Kidney (tissue), 14 donors: ENCODE data around the gene BCOR. TPM values are rescaled to one million over a fixed set of nuclear protein-coding genes. Genes with fewer than 3 reads are reported as not detected.

ENCODE experiments used
- DNase-seq, 5 donors: peaks; one replicate each; pipeline ENCODE4 v3.0.0-alpha.2; 2013 to 2020
- FAIRE-seq: peaks from 2 replicates; lab custom pipeline; 2012; peaks lifted over from hg19 to GRCh38; lab: Jason Lieb, UNC
- H3K27ac ChIP-seq, 2 donors: one replicate each; pipeline ENCODE4 v1.7.0; 2013; ENCODE audit warnings: low read depth in 2 of 2, low read length in 2 of 2, inconsistent platforms in 1 of 2
- H3K27me3 ChIP-seq: one replicate; pipeline ENCODE4 v1.7.1; 2013; ENCODE audit warnings: low read length, inconsistent platforms; ENCODE audit not compliant: control insufficient read depth, insufficient read depth
- H3K36me3 ChIP-seq, 3 donors: one replicate each; pipeline versions ENCODE4 v1.7.0 to v1.7.1; 2013; ENCODE audit warnings: low read length in 3 of 3, control low read depth in 1 of 3, inconsistent platforms in 1 of 3; ENCODE audit not compliant: insufficient read depth in 3 of 3, control insufficient read depth in 2 of 3
- H3K4me1 ChIP-seq, 3 donors: one replicate each; pipeline versions ENCODE4 v1.7.0 to v1.7.1; 2013; ENCODE audit warnings: low read length in 3 of 3, inconsistent platforms in 1 of 3, low read depth in 1 of 3; ENCODE audit not compliant: control insufficient read depth in 2 of 3, insufficient read depth in 2 of 3
- H3K4me3 ChIP-seq, 3 donors: one replicate each; pipeline versions ENCODE4 v1.7.0 to v1.8.1; 2013; ENCODE audit warnings: low read length in 3 of 3, control low read depth in 1 of 3, inconsistent platforms in 1 of 3
- H3K9ac ChIP-seq, 3 donors: one replicate each; pipeline versions ENCODE4 v1.7.0 to v1.7.1; 2013; ENCODE audit warnings: low read length in 3 of 3, control low read depth in 1 of 3, inconsistent platforms in 1 of 3
- H3K9me3 ChIP-seq, 3 donors: one replicate each; pipeline versions ENCODE4 v1.7.0 to v1.7.1; 2013; ENCODE audit warnings: low read length in 3 of 3, control low read depth in 1 of 3, inconsistent platforms in 1 of 3; ENCODE audit not compliant: control insufficient read depth in 2 of 3, insufficient read depth in 1 of 3
- CTCF ChIP-seq: IDR thresholded peaks from 3 replicates; pipeline ENCODE4 v1.5.1; 2012; ENCODE audit warnings: mild to moderate bottlenecking, moderate library complexity, borderline replicate concordance; ENCODE audit not compliant: insufficient read depth; ENCODE audit errors: extremely low read depth
- intact Hi-C: fragments of 100-400 bp; cut with DNase I; formaldehyde crosslinking; loops from one replicate; pipeline ENCODE4 v1.11.1; 2022
- polyA plus RNA-seq: library from polyadenylated mRNA; stranded (reverse); fragments of 350-450 nt; fragmentation: Illumina TruSeq; extraction: RNeasy Lipid Tissue Mini Kit (QIAGEN cat#74804); gene quantifications from one replicate; pipeline ENCODE4 v1.2.3, GENCODE V29; 2014; ENCODE audit warnings: low read depth, low replicate concordance; ENCODE audit not compliant: insufficient read depth
- total RNA-seq: library from RNA; stranded (reverse); fragmentation: NEBNext Ultra II Directional; extraction: Animal tissue kit (Norgen Biotek cat#: 25700); gene quantifications from one replicate; pipeline ENCODE4 v1.2.1, GENCODE V29; 2021
- donor health status: control.
- donor health status: control.
- donor health status: control.
- donor health status: control.
- donor health status: control.
- donor health status: DM: yes; HTN: yes; CAD: no.
- donor health status: Normal renal cell carcinoma (clear cell type).

The BCOR gene
- total and polyA plus RNA-seq, 2 donors from 2014 or later: 7.7 to 33.9 TPM

GRCh38 chrX:40084471-40085101, 13.2 kb downstream of the BCOR start:
- no peaks in the 10 kb centered on the region for H3K9me3 ChIP-seq
- H3K4me1 ChIP-seq: peaks cover 0 to 41% (median 13%) of the 10 kb centered on the region in 3 donors
- no peaks in the 10 kb centered on the region for H3K36me3 ChIP-seq
- no peak overlapping the region for H3K4me3 ChIP-seq
- no peak overlapping the region for H3K9ac ChIP-seq
- peaks cover 10% of the 10 kb centered on the region for H3K27me3 ChIP-seq
- no peak for FAIRE-seq
- no peak for TF ChIP-seq CTCF
- intact Hi-C loops: loop anchor here (5.0 kb wide), 1 partner anchor 67 kb away; no protein-coding TSS in a partner anchor
- no peak overlapping the region for H3K27ac ChIP-seq
- peak in 2 of 5 donors; percentile 2 to 7 for DNase-seq

GRCh38 chrX:40083979-40084359, 13.8 kb downstream of the BCOR start:
- DNase-seq: peak in 1 of 5 donors; percentile 56
- Histone ChIP-seq H3K36me3 (no peaks in the 10 kb centered on the region), H3K9ac (no peak overlapping the region), H3K27me3 (peaks cover 10% of the 10 kb centered on the region), H3K9me3 (no peaks in the 10 kb centered on the region), H3K4me3 (peak overlapping the region in 1 of 3 donors; percentile 17), H3K4me1 (peaks cover 0 to 40% (median 18%) of the 10 kb centered on the region in 3 donors), H3K27ac (peak overlapping the region in 1 of 2 donors; percentile 9)
- FAIRE-seq: no peak
- intact Hi-C loops: no loop called here
- TF ChIP-seq CTCF: no peak

GRCh38 chrX:40083120-40083978, 14.4 kb downstream of the BCOR start:
- peak; percentile 47 to 79 (median 60) for DNase-seq
- Histone ChIP-seq H3K36me3 (no peaks in the 10 kb centered on the region), H3K27me3 (peaks cover 8% of the 10 kb centered on the region), H3K27ac (peak overlapping the region in 1 of 2 donors; percentile 9), H3K4me1 (peaks cover 0 to 37% (median 18%) of the 10 kb centered on the region in 3 donors), H3K9me3 (no peaks in the 10 kb centered on the region), H3K9ac (no peak overlapping the region), H3K4me3 (peak overlapping the region in 1 of 3 donors; percentile 17)
- no peak for TF ChIP-seq CTCF
- intact Hi-C loops: no loop called here
- FAIRE-seq: no peak
